WERI-Rb-1 (cell line): ENCODE results near the gene SYNC.
"Not testable (repeated sequence)": the region's sequence is repeated elsewhere in the genome, so short reads cannot be mapped to it uniquely, and the experiment has no call there.

Experiments
- DNase-seq: peaks from one replicate; pipeline ENCODE4 v3.0.0-alpha.2; 2020
- H3K27ac ChIP-seq: fragments of 250-450 bp; sonication (Bioruptor Pico); 2 replicates; pipeline ENCODE4 v1.5.1; 2020; ENCODE audit warnings: mild to moderate bottlenecking, moderate library complexity
- H3K27me3 ChIP-seq: fragments of 250-450 bp; sonication (Bioruptor Pico); 2 replicates; pipeline ENCODE4 v1.5.1; 2021; ENCODE audit warnings: mild to moderate bottlenecking, low read depth, moderate library complexity; ENCODE audit not compliant: insufficient read depth, severe bottlenecking
- H3K36me3 ChIP-seq: fragments of 250-450 bp; sonication (Bioruptor Pico); 2 replicates; pipeline ENCODE4 v1.5.1; 2020; ENCODE audit warnings: mild to moderate bottlenecking, moderate library complexity
- H3K4me3 ChIP-seq: 2 replicates; pipeline ENCODE4 v1.5.1; 2011; ENCODE audit warnings: low read depth, mild to moderate bottlenecking, control low read depth, low read length
- H3K9me3 ChIP-seq: fragments of 250-450 bp; sonication (Bioruptor Pico); 2 replicates; pipeline ENCODE4 v1.5.1; 2021; ENCODE audit warnings: mild to moderate bottlenecking, moderate library complexity; ENCODE audit not compliant: severe bottlenecking
- TF ChIP-seq, protein P1 (sequence below): IDR thresholded peaks from 2 replicates; pipeline ENCODE4 v1.5.1; 2011; ENCODE audit warnings: low read depth, mild to moderate bottlenecking, control low read depth, inconsistent platforms, low read length

SYNC gene

DNA sequence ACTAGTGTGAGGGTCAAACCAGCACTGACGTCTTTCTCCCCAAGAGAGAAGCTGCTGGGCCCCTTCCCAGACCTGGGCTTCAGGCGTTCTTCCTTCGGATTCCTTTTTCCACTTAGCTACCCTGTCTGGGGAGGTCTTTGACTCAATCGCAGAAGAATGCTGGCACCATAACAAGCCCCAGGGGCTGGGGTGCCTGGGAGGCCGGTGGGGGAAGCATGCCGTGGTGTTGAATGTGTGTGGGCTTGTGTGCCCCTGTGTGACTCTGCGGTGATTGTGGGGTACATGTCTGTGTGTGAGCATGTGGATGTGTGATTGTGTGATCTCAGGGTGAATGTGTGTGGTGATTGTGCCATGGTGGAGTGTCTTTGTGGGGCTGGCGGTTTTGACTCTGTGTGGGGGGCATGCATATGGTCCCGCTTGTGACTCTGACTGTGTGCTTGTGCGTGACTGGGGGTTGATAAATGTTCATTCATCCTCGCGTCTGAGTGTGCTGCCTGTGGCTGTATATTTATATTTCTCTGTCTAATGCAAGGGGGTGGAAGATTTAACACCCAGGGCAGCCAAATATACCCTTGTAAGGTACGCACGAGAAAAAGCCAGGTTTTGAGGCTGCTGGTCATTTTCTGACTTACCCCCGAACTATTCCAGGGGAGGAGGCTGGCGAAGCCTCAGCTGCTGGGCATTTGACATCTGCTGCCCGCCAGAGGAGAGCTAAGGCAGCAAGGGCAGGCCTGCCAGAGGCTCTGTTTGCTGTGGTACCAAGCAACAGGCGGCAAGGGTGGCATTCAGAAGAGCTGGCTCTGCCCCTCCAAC is 1.1 kb upstream of the SYNC start:
- Histone ChIP-seq H3K36me3 (no peaks in the 10 kb centered on the region), H3K27ac (no peak overlapping the region), H3K9me3 (no peaks in the 10 kb centered on the region), H3K4me3 (peak overlapping the region; percentile 65), H3K27me3 (no peaks in the 10 kb centered on the region)
- TF ChIP-seq, protein P1, sequence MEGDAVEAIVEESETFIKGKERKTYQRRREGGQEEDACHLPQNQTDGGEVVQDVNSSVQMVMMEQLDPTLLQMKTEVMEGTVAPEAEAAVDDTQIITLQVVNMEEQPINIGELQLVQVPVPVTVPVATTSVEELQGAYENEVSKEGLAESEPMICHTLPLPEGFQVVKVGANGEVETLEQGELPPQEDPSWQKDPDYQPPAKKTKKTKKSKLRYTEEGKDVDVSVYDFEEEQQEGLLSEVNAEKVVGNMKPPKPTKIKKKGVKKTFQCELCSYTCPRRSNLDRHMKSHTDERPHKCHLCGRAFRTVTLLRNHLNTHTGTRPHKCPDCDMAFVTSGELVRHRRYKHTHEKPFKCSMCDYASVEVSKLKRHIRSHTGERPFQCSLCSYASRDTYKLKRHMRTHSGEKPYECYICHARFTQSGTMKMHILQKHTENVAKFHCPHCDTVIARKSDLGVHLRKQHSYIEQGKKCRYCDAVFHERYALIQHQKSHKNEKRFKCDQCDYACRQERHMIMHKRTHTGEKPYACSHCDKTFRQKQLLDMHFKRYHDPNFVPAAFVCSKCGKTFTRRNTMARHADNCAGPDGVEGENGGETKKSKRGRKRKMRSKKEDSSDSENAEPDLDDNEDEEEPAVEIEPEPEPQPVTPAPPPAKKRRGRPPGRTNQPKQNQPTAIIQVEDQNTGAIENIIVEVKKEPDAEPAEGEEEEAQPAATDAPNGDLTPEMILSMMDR = no peak
- no peak for DNase-seq

DNA sequence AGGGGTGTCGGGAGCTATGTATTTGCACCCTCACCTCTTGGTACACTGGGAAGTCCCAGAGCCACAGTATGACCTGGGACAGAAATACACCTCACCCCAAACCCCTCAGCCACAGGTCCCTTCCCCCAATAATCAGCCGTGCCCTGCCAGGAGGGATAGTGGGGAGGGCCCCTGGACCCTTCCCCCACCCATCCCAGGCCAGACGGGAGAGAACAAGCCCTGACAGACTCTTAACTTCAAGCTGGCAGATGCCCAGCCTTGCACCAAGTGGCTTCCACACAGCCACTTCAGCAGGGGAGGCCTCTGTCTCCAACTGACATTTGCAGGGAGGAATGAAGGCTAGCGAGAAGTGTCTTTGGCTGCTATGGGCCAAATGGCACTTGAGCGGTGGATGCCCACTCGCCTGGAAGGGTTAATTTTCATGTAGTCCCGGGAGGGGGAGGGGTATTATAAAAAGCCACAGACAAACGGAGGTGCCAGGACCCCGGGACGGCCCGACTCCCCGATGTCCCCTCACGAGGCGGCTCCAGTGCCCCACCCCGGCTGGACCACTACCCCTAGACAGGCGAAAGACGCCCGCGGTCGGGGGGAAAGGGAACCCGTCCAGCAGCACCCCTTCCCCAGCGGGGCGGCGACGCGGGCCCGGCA is 495 bp downstream of the SYNC start:
- DNase-seq = peak; percentile 26
- H3K27me3 ChIP-seq = no peaks in the 10 kb centered on the region
- no peaks in the 10 kb centered on the region for H3K9me3 ChIP-seq
- TF ChIP-seq, protein P1 = no peak
- H3K36me3 ChIP-seq = no peaks in the 10 kb centered on the region
- no peak overlapping the region; the same call in 1 of the 2 replicates for H3K27ac ChIP-seq
- peak overlapping the region; percentile 65 for H3K4me3 ChIP-seq

DNA sequence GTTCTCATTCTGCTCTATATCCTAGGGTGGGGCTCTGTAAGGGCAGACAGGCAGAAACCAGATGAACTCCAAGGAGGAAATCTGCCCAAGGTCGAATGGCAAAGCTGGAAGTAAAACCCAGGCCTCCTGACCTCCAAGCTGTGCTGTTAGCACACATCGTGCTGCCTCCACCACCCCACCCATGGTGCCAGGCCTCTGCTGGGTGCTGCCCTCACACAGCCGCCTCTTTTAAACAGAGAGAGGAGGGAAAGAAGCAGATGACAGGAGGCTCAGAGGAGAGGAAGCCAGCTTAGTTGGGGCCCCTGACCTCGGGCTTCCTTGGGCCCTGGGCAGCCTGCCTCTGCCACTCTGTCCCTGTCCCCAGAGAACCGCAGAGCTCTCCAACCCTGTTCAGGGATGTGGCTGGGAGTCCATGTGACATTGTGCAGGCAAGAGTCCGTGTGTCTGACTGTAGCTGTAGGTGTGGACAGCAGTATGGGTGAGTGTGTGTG is 1.1 kb downstream of the SYNC start:
- no peaks in the 10 kb centered on the region for H3K36me3 ChIP-seq
- no peak for DNase-seq
- no peak overlapping the region; the same call in 1 of the 2 replicates for H3K27ac ChIP-seq
- H3K27me3 ChIP-seq = no peaks in the 10 kb centered on the region
- H3K4me3 ChIP-seq = no peak overlapping the region
- no peaks in the 10 kb centered on the region for H3K9me3 ChIP-seq
- TF ChIP-seq, protein P1 = no peak

DNA sequence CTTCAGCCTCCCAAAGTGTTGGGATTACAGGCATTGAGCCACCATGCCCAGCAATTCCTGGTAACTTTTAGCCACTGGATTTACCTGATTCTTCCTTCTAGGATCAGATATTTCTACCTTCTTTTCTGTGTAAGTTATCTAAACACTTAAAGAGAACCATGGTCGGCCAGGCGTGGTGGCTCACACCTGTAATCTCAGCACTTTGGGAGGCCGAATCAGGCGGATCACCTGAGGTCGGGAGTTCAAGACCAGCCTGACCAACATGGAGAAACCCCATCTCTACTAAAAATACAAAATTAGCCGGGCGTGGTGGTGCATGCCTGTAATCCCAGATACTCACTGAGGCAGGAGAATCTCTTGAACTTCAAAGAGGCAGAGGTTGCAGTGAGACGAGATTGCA is 5.6 kb downstream of the SYNC start:
- not testable (repeated sequence) for H3K27ac ChIP-seq, H3K4me3 ChIP-seq, H3K9me3 ChIP-seq, H3K36me3 ChIP-seq, H3K27me3 ChIP-seq, DNase-seq

DNA sequence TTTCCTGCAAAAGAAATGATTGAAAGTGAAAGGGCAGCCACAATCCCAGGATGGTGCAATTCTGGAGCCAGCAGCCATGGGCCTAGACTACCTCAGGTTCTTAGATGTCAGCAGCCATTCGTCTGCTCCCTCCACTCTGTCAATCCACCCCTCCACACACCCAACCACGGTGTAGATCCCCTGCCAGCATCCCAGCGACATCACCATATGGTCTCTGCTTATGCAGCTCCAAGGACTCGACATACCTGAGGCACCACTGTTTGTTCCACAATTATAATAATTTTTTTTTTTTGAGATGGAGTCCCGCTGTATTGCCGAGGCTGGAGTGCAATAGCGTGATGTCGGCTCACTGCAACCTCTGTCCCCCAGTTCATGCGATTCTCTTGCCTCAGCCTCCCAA is 6.5 kb downstream of the SYNC start:
- no peaks in the 10 kb centered on the region for H3K27me3 ChIP-seq
- no peak for DNase-seq
- H3K27ac ChIP-seq = no peak overlapping the region
- H3K4me3 ChIP-seq = no peak overlapping the region
- no peaks in the 10 kb centered on the region for H3K9me3 ChIP-seq
- H3K36me3 ChIP-seq = no peaks in the 10 kb centered on the region
- TF ChIP-seq, protein P1 = no peak

DNA sequence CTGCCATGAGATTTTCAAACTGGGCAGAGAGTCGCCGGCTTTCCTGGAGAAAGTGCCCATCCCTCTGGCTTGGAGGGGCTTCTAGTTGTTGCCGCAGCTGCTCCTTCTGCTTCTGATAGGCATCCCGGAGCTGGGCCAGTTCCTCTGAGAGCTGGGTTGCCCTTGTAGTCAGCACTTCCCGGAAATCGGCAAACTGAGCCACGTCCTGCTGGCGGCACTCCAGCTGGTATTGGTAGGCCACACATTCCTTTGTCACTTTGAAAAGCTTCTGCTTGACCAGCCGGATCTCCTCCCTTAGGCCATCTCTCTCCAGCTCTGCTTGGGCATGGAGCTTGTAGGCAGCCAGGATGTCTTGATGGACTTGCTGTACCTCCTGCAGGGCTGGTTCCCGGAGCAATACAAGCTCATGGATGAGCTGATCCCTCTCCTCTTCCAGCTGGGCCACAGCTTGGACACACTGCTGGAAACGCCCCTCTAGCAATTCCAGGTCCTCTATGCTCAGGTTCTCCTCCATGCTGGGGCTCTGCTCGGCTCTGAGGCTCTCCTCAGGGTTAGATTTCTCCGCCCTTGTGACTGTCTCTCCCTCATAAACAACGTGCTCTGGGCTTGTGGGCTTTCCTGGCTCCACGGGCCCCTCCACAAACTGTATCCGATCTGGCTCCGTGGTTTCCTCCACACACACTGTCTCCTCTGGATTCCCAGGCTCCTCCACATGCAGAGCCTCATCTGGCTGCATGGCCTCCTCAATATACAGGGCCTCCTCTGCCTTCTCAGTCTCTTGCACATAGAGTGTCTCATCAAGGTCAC is 7.3 kb downstream of the SYNC start:
- Histone ChIP-seq H3K9me3 (no peaks in the 10 kb centered on the region), H3K36me3 (peaks cover under 1% of the 10 kb centered on the region; the same call in 1 of the 2 replicates), H3K4me3 (no peak overlapping the region), H3K27me3 (no peaks in the 10 kb centered on the region), H3K27ac (no peak overlapping the region)
- DNase-seq = no peak
- TF ChIP-seq, protein P1 = no peak
